ENCODE measurements around the gene NDUFB10.
"Not testable (repeated sequence)": the region's sequence is repeated elsewhere in the genome, so short reads cannot be mapped to it uniquely, and the experiment has no call there.

Gene NDUFB10

GRCh38 chr16:1947369-1947670 is 12.0 kb upstream of the NDUFB10 start:
- DNase-seq = no peak

GRCh38 chr16:1949507-1949906 is 9.8 kb upstream of the NDUFB10 start:
- DNase-seq = no peak

GRCh38 chr16:1950047-1950446 is 9.3 kb upstream of the NDUFB10 start:
- no peak for DNase-seq

- DNase-seq = no peak
These were observed 8.8 kb upstream of the NDUFB10 start for GRCh38 chr16:1950559-1950958.

GRCh38 chr16:1953734-1954133 is 5.6 kb upstream of the NDUFB10 start:
- DNase-seq = no peak

- not testable (repeated sequence) for DNase-seq
These were observed 1.8 kb upstream of the NDUFB10 start for GRCh38 chr16:1957434-1958142.

- not testable (repeated sequence) for DNase-seq
These were observed 1.2 kb upstream of the NDUFB10 start for GRCh38 chr16:1958143-1958491.

GRCh38 chr16:1958715-1959268 is 546 bp upstream of the NDUFB10 start:
- no peak for DNase-seq

- DNase-seq = no peak
These were observed 1.6 kb downstream of the NDUFB10 start for GRCh38 chr16:1960665-1961630.

- no peak for DNase-seq
These were observed 2.3 kb downstream of the NDUFB10 start for GRCh38 chr16:1961651-1962067.

GRCh38 chr16:1962161-1963153 is 3.1 kb downstream of the NDUFB10 start:
- DNase-seq = not testable (repeated sequence)

- DNase-seq = no peak
These were observed 4.6 kb downstream of the NDUFB10 start for GRCh38 chr16:1963806-1964505.

- peak; percentile 99 for DNase-seq
These were observed 5.4 kb downstream of the NDUFB10 start, which contains the start of gene RPS2 for GRCh38 chr16:1964506-1965395. TSS of gene RPS2 (minus strand) at chr16:1964826. CDS start at chr16:1964625, 201 bp downstream.

- no peak for DNase-seq
These were observed 6.2 kb downstream of the NDUFB10 start for GRCh38 chr16:1965396-1966001.

GRCh38 chr16:1966460-1966859 is 7.1 kb downstream of the NDUFB10 start, which contains the start of gene RNF151:
TSS of gene RNF151 (plus strand) at chr16:1966856. CDS start at chr16:1966882, 26 bp downstream.
- no peak for DNase-seq

- DNase-seq = no peak
These were observed 9.0 kb downstream of the NDUFB10 start for GRCh38 chr16:1968146-1968953.

- DNase-seq = peak; percentile 99
These were observed 12.6 kb downstream of the NDUFB10 start, which contains the start of gene TBL3 for GRCh38 chr16:1971796-1972489. TSS of gene TBL3 (plus strand) at chr16:1972053. CDS start at chr16:1972165, 112 bp downstream.

GRCh38 chr16:1972490-1972877 is 13.1 kb downstream of the NDUFB10 start:
- DNase-seq = no peak
